Vagina (tissue), 2 donors: ENCODE results near the gene SP140L. TPM values are rescaled to one million over a fixed set of nuclear protein-coding genes. Genes with fewer than 3 reads are reported as not detected.

Experiments used
- DNase-seq, 2 donors: peaks; one replicate each; pipeline ENCODE4 v3.0.0-alpha.2; 2017; ENCODE audit errors: extremely low spot score in 2 of 2
- H3K27ac ChIP-seq: fragments of 200-600 bp; sonication (generic); one replicate; pipeline ENCODE4 v1.5.1; 2019
- H3K27me3 ChIP-seq: fragments of 200-600 bp; sonication (generic); one replicate; pipeline ENCODE4 v1.5.1; 2019
- H3K36me3 ChIP-seq, 2 donors: fragments of 200-600 bp; sonication (generic); one replicate each; pipeline ENCODE4 v1.5.1; 2017 to 2019
- H3K4me1 ChIP-seq: fragments of 200-600 bp; sonication (generic); one replicate; pipeline ENCODE4 v1.5.1; 2019
- H3K4me3 ChIP-seq, 2 donors: fragments of 200-600 bp; sonication (generic); 1 replicate in 1 of 2; 2 replicates in 1 of 2; pipeline ENCODE4 v1.5.1; 2016 to 2019
- H3K9me3 ChIP-seq: fragments of 200-600 bp; sonication (generic); one replicate; pipeline ENCODE4 v1.5.1; 2019
- POLR2A ChIP-seq, 2 donors: fragments of 450-650 bp; IDR thresholded peaks; one replicate each; pipeline ENCODE4 v1.6.1; 2017; ENCODE audit warnings: antibody characterized with exemption in 2 of 2, mild to moderate bottlenecking in 2 of 2, moderate library complexity in 2 of 2
- POLR2AphosphoS5 ChIP-seq, 2 donors: sonication (generic); formaldehyde crosslinking; IDR thresholded peaks; one replicate each; pipeline ENCODE4 v1.9.0; 2017; ENCODE audit warnings: antibody characterized with exemption in 2 of 2, mild to moderate bottlenecking in 2 of 2, low read depth in 1 of 2; ENCODE audit not compliant: insufficient read depth in 1 of 2
- intact Hi-C: fragments of 100-400 bp; cut with DNase I; formaldehyde crosslinking; loops from one replicate; pipeline ENCODE4 v1.15.1; 2023
- total RNA-seq: library from RNA; depleted of rRNA; stranded (reverse); fragments of >200 nt; gene quantifications from one replicate; pipeline ENCODE4 v1.2.3, GENCODE V29; 2016
- TF ChIP-seq, protein P1 (sequence below), 3 experiments: fragments of 450-650 bp in 2 of 3; fragments of 200-600 bp in 1 of 3; sonication (generic) in 1 of 3; IDR thresholded peaks; one replicate each; pipeline ENCODE4 v1.5.1; 2017 to 2019; ENCODE audit warnings: antibody characterized with exemption in 3 of 3, mild to moderate bottlenecking in 2 of 3, moderate library complexity in 2 of 3

SP140L gene
- total RNA-seq, 1 donor from 2014 or later: 11.5 TPM

DNA sequence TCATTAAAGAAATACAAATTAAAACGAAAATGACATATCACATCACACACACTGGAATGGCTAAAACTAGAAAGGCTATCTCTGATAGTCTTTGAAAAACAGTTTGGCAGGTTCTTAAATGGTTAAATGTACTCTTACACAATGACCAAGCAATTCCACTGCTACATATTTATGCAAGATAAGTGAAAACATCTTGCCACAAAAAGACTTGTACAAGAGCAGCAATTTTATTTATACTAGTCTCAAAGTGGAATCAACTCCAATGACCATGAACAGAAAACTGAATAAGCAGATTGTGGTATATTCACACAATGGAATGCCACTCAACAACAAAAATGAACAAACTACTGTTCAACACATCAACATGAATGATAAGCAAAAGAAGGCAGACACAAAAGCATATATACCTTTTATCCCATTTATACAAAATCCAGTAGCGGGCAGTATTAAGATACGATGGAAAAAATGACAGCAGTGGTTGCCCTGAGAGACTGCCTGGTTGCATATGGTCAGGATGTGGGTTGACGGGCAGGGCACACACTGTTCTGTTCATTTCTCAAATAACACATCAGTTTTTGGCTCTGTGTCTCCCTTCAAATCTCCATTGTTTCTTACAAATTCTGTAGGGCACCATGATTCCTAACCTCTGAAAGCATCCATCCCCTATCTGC lies 114.4 kb downstream of the SP140L start:
- H3K36me3 ChIP-seq: peaks cover 0 to 32% of the 10 kb centered on the region in 2 donors
- intact Hi-C loops: no loop called here

DNA sequence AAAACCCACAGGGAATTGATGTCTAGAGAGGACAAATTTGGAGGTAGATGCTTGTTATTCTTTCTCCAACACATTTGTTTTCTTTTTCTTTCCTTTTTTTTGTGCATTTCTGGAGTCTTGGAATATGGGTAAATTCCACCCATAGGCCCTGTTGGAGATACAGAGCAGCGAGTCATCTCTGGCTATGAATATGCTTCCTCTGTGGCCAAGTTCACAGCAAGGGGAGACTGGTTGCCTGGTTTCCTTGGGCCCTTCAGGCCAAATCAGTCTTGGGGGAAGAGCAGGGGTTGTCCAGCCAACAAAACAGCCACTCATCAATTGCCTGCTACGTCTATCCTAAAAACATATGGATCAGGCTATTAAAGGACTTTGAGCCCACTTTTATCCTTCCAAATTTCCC lies 116.5 kb downstream of the SP140L start:
- Histone ChIP-seq H3K4me3 (no peak overlapping the region), H3K36me3 (peaks cover 0 to 43% of the 10 kb centered on the region in 2 donors), H3K9me3 (no peaks in the 10 kb centered on the region), H3K4me1 (peaks cover 20% of the 10 kb centered on the region), H3K27me3 (no peaks in the 10 kb centered on the region), H3K27ac (no peak overlapping the region)
- intact Hi-C loops: no loop called here
- no peak for TF ChIP-seq POLR2AphosphoS5 (IDR thresholded peaks at IDR 0.05; ENCODE audit: insufficient read depth in 1 of 2, low read depth in 1 of 2)
- no peak for TF ChIP-seq POLR2A (IDR thresholded peaks at IDR 0.05)
- TF ChIP-seq, protein P1, sequence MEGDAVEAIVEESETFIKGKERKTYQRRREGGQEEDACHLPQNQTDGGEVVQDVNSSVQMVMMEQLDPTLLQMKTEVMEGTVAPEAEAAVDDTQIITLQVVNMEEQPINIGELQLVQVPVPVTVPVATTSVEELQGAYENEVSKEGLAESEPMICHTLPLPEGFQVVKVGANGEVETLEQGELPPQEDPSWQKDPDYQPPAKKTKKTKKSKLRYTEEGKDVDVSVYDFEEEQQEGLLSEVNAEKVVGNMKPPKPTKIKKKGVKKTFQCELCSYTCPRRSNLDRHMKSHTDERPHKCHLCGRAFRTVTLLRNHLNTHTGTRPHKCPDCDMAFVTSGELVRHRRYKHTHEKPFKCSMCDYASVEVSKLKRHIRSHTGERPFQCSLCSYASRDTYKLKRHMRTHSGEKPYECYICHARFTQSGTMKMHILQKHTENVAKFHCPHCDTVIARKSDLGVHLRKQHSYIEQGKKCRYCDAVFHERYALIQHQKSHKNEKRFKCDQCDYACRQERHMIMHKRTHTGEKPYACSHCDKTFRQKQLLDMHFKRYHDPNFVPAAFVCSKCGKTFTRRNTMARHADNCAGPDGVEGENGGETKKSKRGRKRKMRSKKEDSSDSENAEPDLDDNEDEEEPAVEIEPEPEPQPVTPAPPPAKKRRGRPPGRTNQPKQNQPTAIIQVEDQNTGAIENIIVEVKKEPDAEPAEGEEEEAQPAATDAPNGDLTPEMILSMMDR (IDR thresholded peaks at IDR 0.05): no peak
- DNase-seq: no peak

More for the DNA sequence above, 114.4 kb downstream of the SP140L start:
- DNase-seq: no peak
- H3K4me3 ChIP-seq: no peak overlapping the region
- H3K9me3 ChIP-seq: peaks cover 3% of the 10 kb centered on the region
- TF ChIP-seq POLR2AphosphoS5 (IDR thresholded peaks at IDR 0.05; ENCODE audit: insufficient read depth in 1 of 2, low read depth in 1 of 2) (no peak), POLR2A (IDR thresholded peaks at IDR 0.05) (no peak)
- TF ChIP-seq, protein P1 (IDR thresholded peaks at IDR 0.05): no peak
- H3K27me3 ChIP-seq: no peaks in the 10 kb centered on the region
- H3K27ac ChIP-seq: no peak overlapping the region
- H3K4me1 ChIP-seq: peaks cover 20% of the 10 kb centered on the region

DNA sequence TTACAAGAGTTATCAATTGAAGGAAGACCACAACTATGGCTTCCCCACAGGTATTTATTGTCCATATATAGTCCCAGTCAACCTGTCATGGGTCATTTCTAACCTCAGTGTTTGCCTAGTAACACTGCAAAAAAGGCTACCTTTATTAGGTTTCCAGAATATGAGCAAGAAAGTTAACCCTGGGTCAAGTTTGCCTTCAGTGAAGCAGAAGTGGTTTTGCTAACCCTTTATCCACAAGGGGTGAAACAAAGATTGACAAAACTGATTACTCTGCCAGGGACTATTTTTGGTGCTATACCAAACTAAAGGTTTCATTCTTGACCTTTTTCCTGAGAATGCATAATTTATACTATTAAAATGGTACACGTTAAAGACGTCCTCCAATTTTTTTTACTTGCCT lies 117.8 kb downstream of the SP140L start:
- DNase-seq: no peak
- H3K36me3 ChIP-seq: peaks cover 0 to 54% of the 10 kb centered on the region in 2 donors

GRCh38 chr2:230447036-230447435 lies 120.0 kb downstream of the SP140L start:
- no peak overlapping the region for H3K27ac ChIP-seq

More for the DNA sequence above, 117.8 kb downstream of the SP140L start:
- Histone ChIP-seq H3K4me1 (peaks cover 11% of the 10 kb centered on the region), H3K27ac (no peak overlapping the region), H3K9me3 (no peaks in the 10 kb centered on the region), H3K4me3 (no peak overlapping the region), H3K27me3 (no peaks in the 10 kb centered on the region)
- intact Hi-C loops: no loop called here
- TF ChIP-seq POLR2AphosphoS5 (IDR thresholded peaks at IDR 0.05; ENCODE audit: insufficient read depth in 1 of 2, low read depth in 1 of 2): no peak
- TF ChIP-seq, protein P1 (IDR thresholded peaks at IDR 0.05): no peak
- TF ChIP-seq POLR2A (IDR thresholded peaks at IDR 0.05): no peak

More at GRCh38 chr2:230447036-230447435, 120.0 kb downstream of the SP140L start:
- Histone ChIP-seq H3K4me1 (no peaks in the 10 kb centered on the region), H3K27me3 (no peaks in the 10 kb centered on the region), H3K4me3 (no peak overlapping the region), H3K9me3 (no peaks in the 10 kb centered on the region), H3K36me3 (peaks cover 0 to 67% of the 10 kb centered on the region in 2 donors)
- intact Hi-C loops: no loop called here
- DNase-seq: no peak
- TF ChIP-seq POLR2AphosphoS5 (IDR thresholded peaks at IDR 0.05; ENCODE audit: insufficient read depth in 1 of 2, low read depth in 1 of 2) (no peak), POLR2A (IDR thresholded peaks at IDR 0.05) (no peak)
- TF ChIP-seq, protein P1 (IDR thresholded peaks at IDR 0.05): no peak
